ENCODE data around the gene RDH5.
"Not testable (repeated sequence)": the region's sequence is repeated elsewhere in the genome, so short reads cannot be mapped to it uniquely, and the experiment has no call there.

Gene RDH5

DNA sequence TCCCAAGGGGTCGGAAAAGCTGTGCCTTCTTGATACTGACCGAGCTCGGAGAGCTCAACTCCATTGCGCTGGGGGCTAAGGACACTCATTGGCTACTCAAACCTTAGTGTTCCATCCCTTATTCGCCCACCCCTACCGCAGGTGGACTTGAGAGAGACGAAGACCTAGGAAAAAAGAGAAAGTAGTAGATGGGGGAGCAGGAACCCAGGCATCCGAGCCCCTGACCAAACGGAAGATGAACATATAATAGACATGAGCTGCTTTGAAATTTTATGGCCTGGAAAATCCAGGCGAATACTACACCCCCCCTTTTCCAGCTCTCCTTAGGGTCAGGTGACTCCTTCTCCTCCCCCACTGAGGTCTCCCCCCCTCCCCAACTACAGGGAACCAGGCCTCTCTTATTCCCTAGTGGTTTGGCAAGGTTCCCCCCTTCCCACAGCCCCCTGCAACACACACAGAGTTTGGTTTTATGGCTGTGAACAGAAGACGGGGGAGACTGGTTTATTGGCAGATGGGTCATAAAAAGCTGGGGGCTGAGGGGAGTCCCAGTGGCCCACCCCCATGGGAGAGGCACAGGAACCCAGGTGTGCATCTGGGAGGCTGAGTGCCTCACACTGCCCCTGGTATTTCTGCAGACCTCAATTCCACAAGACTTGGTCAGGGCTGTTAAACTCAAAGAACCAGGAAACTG lies 24.3 kb downstream of the RDH5 start:
- DNase-seq (ENCODE audit: low spot score) (no peak), FAIRE-seq (no peak)

DNA sequence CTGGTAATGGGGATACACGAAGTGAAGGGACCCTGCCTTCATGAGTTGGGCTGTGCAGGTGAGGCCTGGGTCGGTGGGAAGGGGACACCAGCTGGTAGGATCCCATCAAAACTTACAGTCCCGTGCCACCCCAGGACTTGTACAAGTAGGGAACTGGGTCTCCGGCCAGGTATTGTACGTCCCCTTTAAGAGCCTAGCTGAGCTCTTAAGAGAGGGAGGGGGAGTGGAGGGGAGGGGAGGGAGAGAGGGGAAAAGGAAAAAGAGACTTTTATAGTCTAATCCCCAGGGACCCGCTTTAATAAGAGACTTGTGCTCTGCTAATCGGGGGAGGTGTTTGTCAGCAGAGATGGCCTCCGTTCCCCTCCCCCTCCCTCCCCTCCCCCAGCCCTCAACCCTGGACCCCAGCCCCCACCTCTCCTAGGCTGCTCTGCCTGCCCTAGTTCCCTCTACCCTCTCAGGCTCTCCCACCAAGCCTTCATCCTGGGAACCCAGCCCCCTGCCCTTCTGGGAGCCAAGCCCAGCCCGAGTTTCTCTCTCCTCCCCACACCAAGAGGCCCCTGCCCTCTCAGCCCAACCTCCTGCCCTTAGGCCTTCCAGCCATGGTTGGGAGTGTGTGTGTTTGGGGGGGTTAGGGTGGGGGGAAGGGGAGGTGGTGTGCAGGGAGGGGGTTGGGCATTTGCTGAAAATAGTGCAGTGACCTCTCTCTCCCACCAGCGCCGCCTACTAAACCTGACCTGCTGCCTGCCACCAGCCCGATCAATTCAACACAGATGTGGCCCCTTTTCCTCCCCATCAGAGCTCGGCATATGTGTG lies 25.4 kb downstream of the RDH5 start:
- FAIRE-seq (no peak), DNase-seq (ENCODE audit: low spot score) (no peak)

DNA sequence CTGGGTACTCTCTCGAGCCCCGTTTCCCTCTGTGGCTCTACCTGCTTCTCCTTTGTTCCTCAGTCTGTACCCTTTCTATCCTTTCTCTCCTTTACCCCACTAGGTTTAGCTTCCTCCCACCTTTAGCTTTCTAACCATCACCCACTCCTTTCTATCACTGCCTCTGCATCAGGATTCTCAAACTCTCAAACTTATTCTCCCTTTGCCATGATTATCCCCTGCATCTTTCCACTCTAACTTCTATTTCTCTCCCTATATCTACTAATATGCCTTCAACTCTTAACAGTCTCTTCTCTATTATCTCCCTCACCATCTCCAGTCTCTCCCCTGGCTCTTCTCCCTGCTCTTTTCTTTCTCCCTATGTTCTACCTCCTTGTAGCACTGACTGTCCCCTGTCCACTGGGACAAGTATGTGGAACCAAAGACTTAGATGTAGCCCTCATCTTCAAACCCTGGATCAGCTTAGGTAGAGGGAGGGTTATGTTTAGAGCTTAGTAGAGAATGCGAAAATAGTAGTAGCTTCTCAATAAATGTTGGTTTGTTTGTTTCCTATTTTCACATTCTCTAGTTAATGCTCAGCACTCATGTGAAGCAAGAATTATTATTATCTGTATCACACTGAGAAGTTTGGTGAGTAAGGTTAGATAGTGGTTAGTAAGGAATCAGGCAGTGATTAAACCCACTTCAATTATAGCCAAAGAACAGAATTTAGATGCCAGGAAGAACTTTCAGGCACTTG lies 26.1 kb downstream of the RDH5 start:
- no peak for DNase-seq (ENCODE audit: low spot score)
- no peak for FAIRE-seq

DNA sequence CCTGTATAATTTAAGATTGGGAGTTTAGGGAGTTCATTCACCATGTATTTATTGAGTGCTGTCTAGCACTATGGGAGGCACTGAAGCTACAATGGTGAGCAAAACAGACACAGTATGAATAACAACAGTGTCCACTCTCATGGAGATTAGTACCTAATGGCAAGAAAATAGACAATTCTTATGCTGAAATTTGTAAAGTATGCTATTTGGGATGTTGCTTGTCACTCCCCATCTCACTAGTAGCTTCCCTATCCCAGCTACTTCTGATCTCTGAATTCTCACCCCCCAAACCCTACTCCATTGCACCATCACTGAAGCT lies 26.7 kb downstream of the RDH5 start:
- FAIRE-seq (no peak), DNase-seq (ENCODE audit: low spot score) (no peak)

DNA sequence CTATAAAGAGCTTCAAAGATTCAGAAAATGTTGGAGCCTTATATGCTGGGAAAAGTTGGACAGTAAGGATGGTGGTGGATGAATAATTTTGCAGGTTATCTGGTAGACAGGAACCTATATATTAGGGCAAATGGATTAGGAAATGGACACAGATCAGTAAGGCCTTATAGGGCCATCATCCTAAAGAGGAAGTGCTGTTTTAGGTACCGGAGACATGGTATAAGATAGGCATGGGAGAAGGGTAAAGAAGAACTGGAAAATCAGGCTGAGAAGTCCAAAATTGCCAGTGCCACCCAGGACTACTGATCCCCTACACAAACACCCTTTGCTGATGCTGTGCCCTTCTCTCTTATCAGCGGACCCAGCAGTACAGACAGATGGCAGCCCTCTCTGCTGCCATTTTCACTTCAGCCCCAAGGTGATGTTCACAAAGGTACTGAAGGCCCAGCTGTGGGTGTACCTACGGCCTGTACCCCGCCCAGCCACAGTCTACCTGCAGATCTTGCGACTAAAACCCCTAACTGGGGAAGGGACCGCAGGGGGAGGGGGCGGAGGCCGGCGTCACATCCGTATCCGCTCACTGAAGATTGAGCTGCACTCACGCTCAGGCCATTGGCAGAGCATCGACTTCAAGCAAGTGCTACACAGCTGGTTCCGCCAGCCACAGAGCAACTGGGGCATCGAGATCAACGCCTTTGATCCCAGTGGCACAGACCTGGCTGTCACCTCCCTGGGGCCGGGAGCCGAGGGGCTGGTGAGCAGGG lies 28.2 kb downstream of the RDH5 start:
- DNase-seq (ENCODE audit: low spot score) (no peak), FAIRE-seq (no peak)

DNA sequence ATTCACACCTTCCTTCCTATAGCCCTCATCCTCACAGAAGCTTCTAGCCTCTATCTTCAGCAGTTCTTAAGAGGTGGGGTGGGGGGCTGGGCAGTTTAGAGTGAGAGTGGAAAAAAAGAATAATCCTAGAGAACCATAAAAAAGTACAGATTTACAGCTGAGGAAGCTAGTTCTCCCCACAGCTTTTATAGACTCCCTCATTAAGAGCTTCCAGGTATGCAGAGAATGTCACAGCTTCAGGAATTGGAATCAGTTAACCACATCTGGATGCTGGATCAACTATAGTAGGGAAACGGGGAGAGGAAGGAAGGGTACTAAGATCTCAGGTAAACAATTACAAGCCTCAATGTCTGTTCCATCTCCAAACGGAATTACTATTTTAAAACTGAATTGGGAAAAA lies 35.1 kb downstream of the RDH5 start:
- DNase-seq (ENCODE audit: low spot score), result no peak
- FAIRE-seq, result no peak

DNA sequence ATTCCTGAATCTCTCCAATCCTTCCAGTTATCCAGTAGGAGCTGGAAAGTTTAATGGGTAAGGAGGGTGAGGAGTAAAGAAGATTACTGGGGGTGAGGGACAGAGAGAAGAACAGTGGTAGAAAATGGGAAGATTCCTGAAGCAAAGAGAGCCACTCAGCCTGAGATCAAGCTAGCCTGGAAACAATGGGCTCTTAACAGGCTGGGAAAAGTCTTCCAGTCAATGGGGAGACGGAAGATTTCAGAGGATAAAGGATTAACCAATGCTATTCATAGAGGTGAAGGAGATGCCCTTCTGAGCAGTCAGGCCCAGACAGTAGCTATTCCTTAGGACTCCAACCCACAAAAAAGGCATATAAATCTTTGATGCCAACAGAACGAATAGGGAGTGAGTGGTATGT lies 37.5 kb downstream of the RDH5 start:
- DNase-seq (ENCODE audit: low spot score) (no peak), FAIRE-seq (no peak)

DNA sequence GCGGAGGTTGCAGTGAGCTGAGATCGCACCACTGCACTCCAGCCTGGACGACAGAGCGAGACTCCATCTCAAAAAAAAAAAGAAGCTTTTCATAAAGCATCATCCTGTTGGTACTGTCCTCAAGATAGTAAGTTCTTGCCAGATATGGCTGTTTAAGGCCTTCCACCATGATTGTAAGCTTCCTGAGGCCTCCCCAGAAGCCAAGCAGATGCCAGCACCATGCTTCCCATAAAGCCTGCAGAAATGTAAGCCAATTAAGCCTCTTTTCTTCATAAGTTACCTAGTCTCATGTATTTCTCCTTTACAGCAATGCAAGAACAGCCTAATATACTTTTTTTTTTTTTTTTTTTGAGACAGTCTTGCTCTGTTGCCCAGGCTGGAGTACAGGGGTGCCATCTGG lies 38.4 kb downstream of the RDH5 start:
- not testable (repeated sequence) for DNase-seq (ENCODE audit: low spot score); FAIRE-seq

DNA sequence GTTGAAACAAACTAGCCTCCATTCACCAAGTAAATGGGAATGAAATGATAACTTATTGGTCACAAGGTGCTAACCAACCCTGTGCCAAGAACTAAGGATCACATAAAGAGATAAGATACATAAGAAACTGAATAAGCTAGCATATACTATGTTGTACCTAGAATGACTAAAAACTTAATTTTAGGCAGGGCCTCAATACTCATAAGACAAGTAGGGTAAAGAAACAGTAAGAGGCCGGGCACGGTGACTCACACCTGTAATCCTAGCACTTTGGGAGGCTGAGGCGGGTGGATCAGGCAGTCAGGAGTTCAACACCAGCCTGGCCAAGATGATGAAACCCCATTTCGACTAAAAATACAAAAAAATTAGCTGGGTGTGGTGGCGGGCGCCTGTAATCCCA lies 40.5 kb downstream of the RDH5 start:
- no peak for FAIRE-seq
- DNase-seq (ENCODE audit: low spot score), result no peak

DNA sequence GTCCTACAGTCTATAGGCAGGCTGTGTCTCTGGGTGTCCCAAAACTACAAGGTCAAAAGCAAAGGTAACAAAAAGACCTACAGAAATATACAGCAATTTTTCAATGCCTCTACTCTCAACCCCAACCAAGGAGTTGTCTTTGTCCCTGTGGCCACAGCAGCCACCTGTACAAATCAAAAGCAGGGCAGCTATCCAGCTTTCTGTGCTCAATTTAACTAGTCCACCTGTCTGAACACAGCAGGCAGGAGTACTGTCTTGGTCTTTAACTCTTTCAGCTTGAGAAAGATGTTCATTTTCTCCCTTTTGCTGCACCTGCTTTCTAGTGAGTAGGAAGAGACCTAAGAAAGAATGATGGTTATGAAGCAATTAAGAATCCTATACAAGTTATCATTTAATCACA lies 42.5 kb downstream of the RDH5 start:
- DNase-seq (ENCODE audit: low spot score) (no peak), FAIRE-seq (no peak)

DNA sequence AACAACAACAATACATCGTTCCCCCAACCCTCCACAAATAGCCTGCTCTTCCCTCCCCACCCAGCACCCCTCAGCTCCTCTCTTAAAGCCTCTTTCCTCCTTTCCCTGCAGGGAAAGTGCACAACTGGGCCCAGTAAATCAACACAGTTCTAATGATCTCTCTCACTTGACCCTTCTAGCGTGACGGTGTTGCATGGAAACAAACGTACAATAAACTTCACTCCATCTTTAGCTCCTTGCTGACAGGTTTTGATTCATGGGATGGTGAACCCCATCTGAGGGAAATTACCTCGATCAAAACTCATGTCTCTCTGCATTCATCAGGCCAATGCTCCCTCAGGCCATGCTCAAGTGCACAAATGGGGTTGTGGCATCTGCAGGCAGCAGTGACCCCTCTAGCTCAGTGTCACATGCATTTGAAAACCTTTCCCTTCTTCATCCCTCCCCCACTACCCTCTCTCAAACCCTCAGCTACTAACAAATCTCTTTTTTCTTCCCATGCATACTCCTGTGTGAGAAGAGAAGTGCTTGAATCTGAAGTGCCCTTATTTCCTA lies 45.6 kb downstream of the RDH5 start:
- FAIRE-seq, result no peak

DNA sequence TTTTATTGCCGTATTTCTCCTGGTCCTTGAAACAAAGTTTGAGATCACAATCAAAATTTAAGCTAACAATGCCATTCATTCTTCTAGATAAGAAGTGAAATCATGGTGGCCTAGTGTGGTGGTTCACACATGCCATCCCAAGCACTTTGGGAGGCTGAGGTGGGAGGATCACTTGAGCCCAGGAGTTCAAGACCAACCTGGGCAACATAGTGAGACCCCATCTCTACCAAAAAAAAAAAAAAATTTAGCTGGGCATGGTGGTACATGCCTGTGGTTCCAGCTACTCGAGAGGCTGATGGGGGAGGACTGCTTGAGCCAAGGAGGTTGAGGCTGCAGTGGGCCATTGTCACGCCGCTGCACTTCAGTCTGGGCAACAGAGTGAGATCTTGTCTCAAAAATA lies 47.0 kb downstream of the RDH5 start:
- no peak for DNase-seq (ENCODE audit: low spot score)
- FAIRE-seq, result no peak

More for the DNA sequence above, 45.6 kb downstream of the RDH5 start:
- DNase-seq (ENCODE audit: low spot score), result no peak

DNA sequence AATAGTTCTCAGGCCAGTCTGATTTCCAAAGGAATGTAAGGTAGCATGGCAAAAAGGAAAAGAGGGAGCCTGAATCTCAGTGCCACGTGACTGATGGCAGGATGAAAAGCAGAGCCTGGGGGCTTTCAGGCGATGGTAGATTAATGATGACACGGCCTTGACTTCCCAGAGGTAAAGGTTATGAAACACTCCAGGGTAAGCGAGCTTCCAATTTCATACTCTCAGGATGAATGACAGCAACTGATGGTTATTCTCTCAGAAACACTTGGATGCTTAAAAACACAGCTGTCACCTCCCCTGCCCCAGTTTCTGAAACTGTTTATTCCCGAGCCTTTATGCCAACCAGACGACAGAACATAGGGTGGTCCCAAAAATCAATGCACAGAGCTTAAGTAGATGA lies 51.5 kb downstream of the RDH5 start:
- DNase-seq (ENCODE audit: low spot score) (no peak), FAIRE-seq (no peak)
